Stimulated activated CD8-positive, alpha-beta memory T cell treated with anti-CD3 and anti-CD28 coated beads, Interleukin-12 subunit alpha, Interleukin-12 subunit beta, amount 100 ng/mL, for 4 hours (primary cell): ENCODE data around the gene IGSF10.

Experiments
- DNase-seq: peaks from one replicate; pipeline ENCODE4 v3.0.0-alpha.2; 2020; ENCODE audit warnings: low read depth

The IGSF10 gene

GRCh38 chr3:151423091-151423490 is 37.8 kb downstream of the IGSF10 start:
- DNase-seq = no peak

DNA sequence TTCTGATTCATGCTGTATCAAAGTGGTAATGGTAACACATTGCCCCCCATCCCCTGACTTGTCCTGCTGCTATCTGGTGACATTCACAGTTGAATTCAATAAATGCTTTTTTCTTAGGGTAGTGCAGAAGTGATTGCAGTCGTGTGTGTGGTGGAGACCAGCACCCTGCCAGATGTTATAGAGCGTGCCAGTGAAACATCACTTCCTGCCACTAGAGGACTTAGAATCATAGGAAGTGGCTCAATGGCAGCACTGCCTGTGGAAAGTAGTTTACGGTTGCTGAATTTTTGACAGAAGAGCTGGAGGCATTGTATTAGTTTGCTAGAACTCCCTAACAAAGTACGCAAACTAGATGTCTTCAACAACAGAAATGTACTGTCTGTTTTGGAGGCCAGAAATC is 38.9 kb downstream of the IGSF10 start:
- DNase-seq = no peak

DNA sequence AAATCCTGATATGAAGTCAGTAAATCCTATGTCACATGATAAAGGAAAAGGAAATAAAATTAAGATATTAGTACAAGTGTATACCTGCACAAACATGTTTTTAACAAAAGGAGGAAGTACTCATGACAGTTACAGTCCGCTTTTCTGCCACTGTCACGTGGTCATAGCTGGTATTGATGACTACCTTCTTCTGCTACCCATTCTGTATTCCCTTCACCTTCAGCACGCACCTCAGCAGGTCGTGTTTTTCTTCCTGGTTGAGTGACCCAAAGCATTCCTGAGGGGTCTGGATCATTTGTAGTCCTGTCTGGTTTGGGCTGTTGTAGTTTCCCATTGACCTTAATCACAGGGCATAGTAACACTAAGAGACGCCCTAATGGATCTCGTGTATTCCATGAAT is 41.1 kb downstream of the IGSF10 start:
- no peak for DNase-seq

DNA sequence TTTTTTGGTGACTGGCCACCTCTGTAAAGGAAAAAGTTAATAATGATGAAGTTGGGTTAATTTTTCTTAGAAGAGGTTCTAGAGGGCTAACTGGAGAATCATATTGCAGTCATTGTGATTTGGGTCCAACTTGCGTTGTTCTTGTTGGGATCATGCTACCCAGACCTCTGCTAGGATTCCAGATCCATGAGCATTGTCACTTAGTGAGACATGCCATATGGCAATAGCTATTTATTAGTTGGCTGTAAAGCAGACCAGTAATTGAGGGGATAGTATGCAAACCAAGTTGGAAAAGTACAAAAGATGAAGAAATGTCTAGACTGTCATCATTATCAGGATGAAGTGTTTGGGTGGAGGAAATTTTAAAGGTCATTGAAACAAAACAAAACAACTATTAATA is 45.6 kb downstream of the IGSF10 start:
- no peak for DNase-seq

GRCh38 chr3:151412989-151413388 is 47.9 kb downstream of the IGSF10 start:
- DNase-seq = no peak
